NCI-H1694 (cell line): ENCODE results near the gene SLC37A4.
"Not testable (repeated sequence)": the region's sequence is repeated elsewhere in the genome, so short reads cannot be mapped to it uniquely, and the experiment has no call there.

Experiments
- DNase-seq: peaks from one replicate; lab custom pipeline; 2025; lab: John Stamatoyannopoulos, UW

SLC37A4 gene

GRCh38 chr11:119030329-119031047, at the start of gene SLC37A4:
TSS of gene SLC37A4 (minus strand) at chr11:119030877.
- peak; percentile 64 for DNase-seq

GRCh38 chr11:119078675-119079420, 48.2 kb upstream of the SLC37A4 start:
- DNase-seq, result no peak

GRCh38 chr11:119077839-119078238, 47.2 kb upstream of the SLC37A4 start:
- DNase-seq, result no peak

- DNase-seq, result peak; percentile 38
Observed at GRCh38 chr11:119067371-119068222, 36.9 kb upstream of the SLC37A4 start, which contains the start of gene VPS11. TSS of gene VPS11 (plus strand) at chr11:119067818. CDS start at chr11:119067824, 6 bp downstream.

- DNase-seq, result no peak
Observed at GRCh38 chr11:119065369-119065768, 34.7 kb upstream of the SLC37A4 start.

- DNase-seq, result no peak
Observed at GRCh38 chr11:119062779-119063178, 32.1 kb upstream of the SLC37A4 start.

GRCh38 chr11:119061256-119061655, 30.6 kb upstream of the SLC37A4 start:
- DNase-seq, result no peak

- DNase-seq, result not testable (repeated sequence)
Observed at GRCh38 chr11:119059128-119059527, 28.5 kb upstream of the SLC37A4 start.

GRCh38 chr11:119057000-119057769, 26.5 kb upstream of the SLC37A4 start, which contains the start of gene HYOU1:
TSS of gene HYOU1 (minus strand) at chr11:119057205. CDS start at chr11:119056160, 1,045 bp downstream.
- DNase-seq, result peak; percentile 45

- DNase-seq, result no peak
Observed at GRCh38 chr11:119056421-119056999, 25.8 kb upstream of the SLC37A4 start.

- DNase-seq, result no peak
Observed at GRCh38 chr11:119055901-119056300, 25.2 kb upstream of the SLC37A4 start.

GRCh38 chr11:119054418-119054817, 23.7 kb upstream of the SLC37A4 start:
- no peak for DNase-seq

- DNase-seq, result no peak
Observed at GRCh38 chr11:119052163-119052814, 21.6 kb upstream of the SLC37A4 start.

GRCh38 chr11:119051440-119052162, 20.9 kb upstream of the SLC37A4 start:
- no peak for DNase-seq

- no peak for DNase-seq
Observed at GRCh38 chr11:119049081-119049480, 18.4 kb upstream of the SLC37A4 start.

GRCh38 chr11:119048644-119049043, 18.0 kb upstream of the SLC37A4 start:
- no peak for DNase-seq

GRCh38 chr11:119047205-119047604, 16.5 kb upstream of the SLC37A4 start:
- no peak for DNase-seq

- DNase-seq, result no peak
Observed at GRCh38 chr11:119046489-119046888, 15.8 kb upstream of the SLC37A4 start.

- DNase-seq, result no peak
Observed at GRCh38 chr11:119044708-119045107, 14.0 kb upstream of the SLC37A4 start.

- no peak for DNase-seq
Observed at GRCh38 chr11:119042927-119043326, 12.2 kb upstream of the SLC37A4 start.
